ENCODE results near the gene SPATS2.

GRCh38 chr12:49465132-49465531 lies 97.9 kb downstream of the SPATS2 start:
- TF ChIP-seq SIN3A (IDR thresholded peaks at IDR 0.05; ENCODE audit: borderline replicate concordance, insufficient read depth, low read depth, low read length) (no peak), CTCF (IDR thresholded peaks at IDR 0.05) (no peak), POLR2AphosphoS5 (IDR thresholded peaks at IDR 0.05; ENCODE audit: low read depth, low read length) (no peak), REST (IDR thresholded peaks at IDR 0.05; ENCODE audit: insufficient read depth in 1 of 2, low read depth in 2 of 2, low read length in 1 of 2) (no peak)

All from Panc1 (cell line).